ENCODE results near the gene LRRC23. TPM values are rescaled to one million over a fixed set of nuclear protein-coding genes. Genes with fewer than 3 reads are reported as not detected.
A peak's percentile ranks its signal among the peaks of the same experiment; 100 is the strongest.

LRRC23 gene
- total and polyA plus RNA-seq, 2 experiments from 2014 or later: 2.4 to 9.1 TPM

DNA sequence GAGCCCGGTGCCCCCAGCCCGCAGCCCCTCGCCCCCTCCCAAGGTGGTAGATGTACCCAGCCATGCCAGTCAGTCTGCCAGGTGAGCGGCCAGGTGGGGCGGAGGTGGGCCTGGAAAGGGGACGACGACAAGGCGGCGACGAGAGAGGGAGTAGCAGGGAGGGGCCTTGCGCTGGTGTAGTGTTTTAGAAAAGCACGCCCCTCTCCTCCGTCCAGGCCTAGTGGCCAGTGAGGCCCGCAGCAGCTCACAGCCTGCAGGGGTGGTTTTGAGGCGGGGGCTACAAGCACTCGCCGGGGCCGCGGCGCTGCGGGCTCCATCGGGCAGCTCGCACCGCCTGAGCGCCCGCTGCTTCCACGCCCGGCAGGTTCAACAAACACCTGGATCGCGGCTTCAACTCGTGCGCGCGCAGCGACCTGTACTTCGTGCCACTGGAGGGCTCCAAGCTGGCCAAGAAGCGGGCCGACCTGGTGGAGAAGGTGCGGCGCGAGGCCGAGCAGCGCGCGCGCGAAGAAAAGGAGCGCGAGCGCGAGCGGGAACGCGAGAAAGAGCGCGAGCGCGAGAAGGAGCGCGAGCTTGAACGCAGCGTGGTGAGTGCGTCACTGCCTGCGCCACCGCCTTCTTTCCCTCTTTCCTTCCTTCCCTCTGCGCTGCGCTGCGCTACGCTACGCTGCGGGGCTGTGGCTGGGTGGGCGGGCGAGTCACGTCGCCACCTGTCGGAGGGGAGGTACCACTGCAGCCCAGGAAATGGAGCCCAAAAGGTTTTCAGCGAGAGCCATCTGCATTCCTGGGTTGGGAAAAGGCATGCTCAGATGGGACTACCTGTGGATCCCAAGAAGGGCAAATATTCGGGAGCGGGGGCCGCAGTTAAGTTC is 33.1 kb downstream of the LRRC23 start:
- no peak overlapping the region for H2AFZ ChIP-seq
- DNase-seq (ENCODE audit: low spot score): peak; percentile 98
- H3K79me2 ChIP-seq (replicated peaks; ENCODE audit: insufficient read depth): peaks cover 13% of the 10 kb centered on the region
- H3K36me3 Mint-ChIP-seq (ENCODE audit: low read depth): peaks cover 74% of the 10 kb centered on the region
- peaks cover 51% of the 10 kb centered on the region for H3K4me1 Mint-ChIP-seq
- peaks cover 10% of the 10 kb centered on the region for H3K4me1 ChIP-seq (ENCODE audit: insufficient read depth)
- TF ChIP-seq, protein P1, sequence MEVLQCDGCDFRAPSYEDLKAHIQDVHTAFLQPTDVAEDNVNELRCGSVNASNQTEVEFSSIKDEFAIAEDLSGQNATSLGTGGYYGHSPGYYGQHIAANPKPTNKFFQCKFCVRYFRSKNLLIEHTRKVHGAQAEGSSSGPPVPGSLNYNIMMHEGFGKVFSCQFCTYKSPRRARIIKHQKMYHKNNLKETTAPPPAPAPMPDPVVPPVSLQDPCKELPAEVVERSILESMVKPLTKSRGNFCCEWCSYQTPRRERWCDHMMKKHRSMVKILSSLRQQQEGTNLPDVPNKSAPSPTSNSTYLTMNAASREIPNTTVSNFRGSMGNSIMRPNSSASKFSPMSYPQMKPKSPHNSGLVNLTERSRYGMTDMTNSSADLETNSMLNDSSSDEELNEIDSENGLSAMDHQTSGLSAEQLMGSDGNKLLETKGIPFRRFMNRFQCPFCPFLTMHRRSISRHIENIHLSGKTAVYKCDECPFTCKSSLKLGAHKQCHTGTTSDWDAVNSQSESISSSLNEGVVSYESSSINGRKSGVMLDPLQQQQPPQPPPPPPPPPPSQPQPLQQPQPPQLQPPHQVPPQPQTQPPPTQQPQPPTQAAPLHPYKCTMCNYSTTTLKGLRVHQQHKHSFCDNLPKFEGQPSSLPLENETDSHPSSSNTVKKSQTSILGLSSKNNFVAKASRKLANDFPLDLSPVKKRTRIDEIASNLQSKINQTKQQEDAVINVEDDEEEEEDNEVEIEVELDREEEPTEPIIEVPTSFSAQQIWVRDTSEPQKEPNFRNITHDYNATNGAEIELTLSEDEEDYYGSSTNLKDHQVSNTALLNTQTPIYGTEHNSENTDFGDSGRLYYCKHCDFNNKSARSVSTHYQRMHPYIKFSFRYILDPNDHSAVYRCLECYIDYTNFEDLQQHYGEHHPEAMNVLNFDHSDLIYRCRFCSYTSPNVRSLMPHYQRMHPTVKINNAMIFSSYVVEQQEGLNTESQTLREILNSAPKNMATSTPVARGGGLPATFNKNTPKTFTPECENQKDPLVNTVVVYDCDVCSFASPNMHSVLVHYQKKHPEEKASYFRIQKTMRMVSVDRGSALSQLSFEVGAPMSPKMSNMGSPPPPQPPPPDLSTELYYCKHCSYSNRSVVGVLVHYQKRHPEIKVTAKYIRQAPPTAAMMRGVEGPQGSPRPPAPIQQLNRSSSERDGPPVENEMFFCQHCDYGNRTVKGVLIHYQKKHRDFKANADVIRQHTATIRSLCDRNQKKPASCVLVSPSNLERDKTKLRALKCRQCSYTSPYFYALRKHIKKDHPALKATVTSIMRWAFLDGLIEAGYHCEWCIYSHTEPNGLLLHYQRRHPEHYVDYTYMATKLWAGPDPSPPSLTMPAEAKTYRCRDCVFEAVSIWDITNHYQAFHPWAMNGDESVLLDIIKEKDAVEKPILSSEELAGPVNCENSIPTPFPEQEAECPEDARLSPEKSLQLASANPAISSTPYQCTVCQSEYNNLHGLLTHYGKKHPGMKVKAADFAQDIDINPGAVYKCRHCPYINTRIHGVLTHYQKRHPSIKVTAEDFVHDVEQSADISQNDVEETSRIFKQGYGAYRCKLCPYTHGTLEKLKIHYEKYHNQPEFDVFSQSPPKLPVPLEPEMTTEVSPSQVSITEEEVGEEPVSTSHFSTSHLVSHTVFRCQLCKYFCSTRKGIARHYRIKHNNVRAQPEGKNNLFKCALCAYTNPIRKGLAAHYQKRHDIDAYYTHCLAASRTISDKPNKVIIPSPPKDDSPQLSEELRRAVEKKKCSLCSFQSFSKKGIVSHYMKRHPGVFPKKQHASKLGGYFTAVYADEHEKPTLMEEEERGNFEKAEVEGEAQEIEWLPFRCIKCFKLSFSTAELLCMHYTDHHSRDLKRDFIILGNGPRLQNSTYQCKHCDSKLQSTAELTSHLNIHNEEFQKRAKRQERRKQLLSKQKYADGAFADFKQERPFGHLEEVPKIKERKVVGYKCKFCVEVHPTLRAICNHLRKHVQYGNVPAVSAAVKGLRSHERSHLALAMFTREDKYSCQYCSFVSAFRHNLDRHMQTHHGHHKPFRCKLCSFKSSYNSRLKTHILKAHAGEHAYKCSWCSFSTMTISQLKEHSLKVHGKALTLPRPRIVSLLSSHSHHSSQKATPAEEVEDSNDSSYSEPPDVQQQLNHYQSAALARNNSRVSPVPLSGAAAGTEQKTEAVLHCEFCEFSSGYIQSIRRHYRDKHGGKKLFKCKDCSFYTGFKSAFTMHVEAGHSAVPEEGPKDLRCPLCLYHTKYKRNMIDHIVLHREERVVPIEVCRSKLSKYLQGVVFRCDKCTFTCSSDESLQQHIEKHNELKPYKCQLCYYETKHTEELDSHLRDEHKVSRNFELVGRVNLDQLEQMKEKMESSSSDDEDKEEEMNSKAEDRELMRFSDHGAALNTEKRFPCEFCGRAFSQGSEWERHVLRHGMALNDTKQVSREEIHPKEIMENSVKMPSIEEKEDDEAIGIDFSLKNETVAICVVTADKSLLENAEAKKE (CRISPR knock-in tag; IDR thresholded peaks at IDR 0.05): no peak
- TF ChIP-seq ZNF114 (CRISPR knock-in tag; IDR thresholded peaks at IDR 0.05) (no peak), POLR2AphosphoS5 (IDR thresholded peaks at IDR 0.05; ENCODE audit: low read depth) (peak; percentile 94), CREB1 (CRISPR knock-in tag; IDR thresholded peaks at IDR 0.05; ENCODE audit: low read depth) (peak; percentile 96), EZH2phosphoT487 (IDR thresholded peaks at IDR 0.05; ENCODE audit: unreplicated experiment) (no peak), NANOG (IDR thresholded peaks at IDR 0.05; ENCODE audit: borderline replicate concordance) (no peak), ETS1 (IDR thresholded peaks at IDR 0.05) (peak; percentile 90), STAT1 (IDR thresholded peaks at IDR 0.05; ENCODE audit: unreplicated experiment) (no peak)
- TF ChIP-seq, protein P2, sequence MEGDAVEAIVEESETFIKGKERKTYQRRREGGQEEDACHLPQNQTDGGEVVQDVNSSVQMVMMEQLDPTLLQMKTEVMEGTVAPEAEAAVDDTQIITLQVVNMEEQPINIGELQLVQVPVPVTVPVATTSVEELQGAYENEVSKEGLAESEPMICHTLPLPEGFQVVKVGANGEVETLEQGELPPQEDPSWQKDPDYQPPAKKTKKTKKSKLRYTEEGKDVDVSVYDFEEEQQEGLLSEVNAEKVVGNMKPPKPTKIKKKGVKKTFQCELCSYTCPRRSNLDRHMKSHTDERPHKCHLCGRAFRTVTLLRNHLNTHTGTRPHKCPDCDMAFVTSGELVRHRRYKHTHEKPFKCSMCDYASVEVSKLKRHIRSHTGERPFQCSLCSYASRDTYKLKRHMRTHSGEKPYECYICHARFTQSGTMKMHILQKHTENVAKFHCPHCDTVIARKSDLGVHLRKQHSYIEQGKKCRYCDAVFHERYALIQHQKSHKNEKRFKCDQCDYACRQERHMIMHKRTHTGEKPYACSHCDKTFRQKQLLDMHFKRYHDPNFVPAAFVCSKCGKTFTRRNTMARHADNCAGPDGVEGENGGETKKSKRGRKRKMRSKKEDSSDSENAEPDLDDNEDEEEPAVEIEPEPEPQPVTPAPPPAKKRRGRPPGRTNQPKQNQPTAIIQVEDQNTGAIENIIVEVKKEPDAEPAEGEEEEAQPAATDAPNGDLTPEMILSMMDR (conservative IDR thresholded peaks at IDR 0.05; ENCODE audit: low read depth in 2 of 2): peak; percentile 82 to 95
- H3K27me3 Mint-ChIP-seq (ENCODE audit: insufficient read depth, low read depth, poor library complexity): peaks cover 34% of the 10 kb centered on the region
- peaks cover 17% of the 10 kb centered on the region for H3K36me3 ChIP-seq (ENCODE audit: insufficient read depth)
- H3K9me2 ChIP-seq (ENCODE audit: insufficient read depth): no peaks in the 10 kb centered on the region
- peak overlapping the region; percentile 95 for H3K27ac Mint-ChIP-seq
- peak overlapping the region; percentile 89 for H3K4me3 ChIP-seq
- peak overlapping the region; percentile 79 for H3K4me3 Mint-ChIP-seq
- H3K9me3 Mint-ChIP-seq: peaks cover 3% of the 10 kb centered on the region; the same call in 1 of the 3 replicates
- H4K20me1 ChIP-seq (replicated peaks; ENCODE audit: insufficient read depth): peaks cover 22% of the 10 kb centered on the region
- ATAC-seq: peak; percentile 81
- H3K4me2 ChIP-seq: peak overlapping the region; percentile 93
- H3K27ac ChIP-seq (ENCODE audit: low read depth): peak overlapping the region; percentile 97
- H3F3A ChIP-seq (replicated peaks; ENCODE audit: low read depth): peaks cover 44% of the 10 kb centered on the region
- no peaks in the 10 kb centered on the region for H3K27me3 ChIP-seq (ENCODE audit: insufficient read depth)

Measured in GM23338 (cell line).